HEK293 (cell line): ENCODE results near the gene TTC34.

Source experiments
- GLI4 ChIP-seq: fragments of 450-650 bp; formaldehyde crosslinking; IDR thresholded peaks from 2 replicates; pipeline ENCODE4 v1.5.1; 2016; ENCODE audit warnings: missing biosample characterization, missing genetic modification characterization
- HOXA7 ChIP-seq: sonication (generic); formaldehyde crosslinking; IDR thresholded peaks from 2 replicates; pipeline ENCODE4 v1.8.1; 2022; ENCODE audit warnings: missing genetic modification reagents, borderline replicate concordance
- KLF9 ChIP-seq: fragments of 450-650 bp; formaldehyde crosslinking; IDR thresholded peaks from 2 replicates; pipeline ENCODE4 v1.5.1; 2016; ENCODE audit warnings: missing biosample characterization, missing genetic modification characterization, low read depth
- ZBTB1 ChIP-seq: fragments of 450-650 bp; formaldehyde crosslinking; IDR thresholded peaks from 2 replicates; pipeline ENCODE4 v1.5.1; 2016; ENCODE audit warnings: missing biosample characterization, missing genetic modification characterization
- ZBTB20 ChIP-seq: fragments of 450-650 bp; formaldehyde crosslinking; IDR thresholded peaks from 2 replicates; pipeline ENCODE4 v1.5.1; 2016; ENCODE audit warnings: missing biosample characterization, missing genetic modification characterization
- ZNF114 ChIP-seq: fragments of 450-650 bp; formaldehyde crosslinking; IDR thresholded peaks from 2 replicates; pipeline ENCODE4 v1.5.0; 2017; ENCODE audit warnings: missing biosample characterization, missing genetic modification characterization
- ZNF274 ChIP-seq, 2 experiments: fragments of 200-500 bp in 1 of 2; fragments of 450-650 bp in 1 of 2; sonication (Bioruptor generic) in 1 of 2; formaldehyde crosslinking in 1 of 2; IDR thresholded peaks; 2 replicates each; pipeline versions ENCODE4 v1.5.1 to v1.6.1; 2014 to 2016; ENCODE audit warnings: borderline replicate concordance in 1 of 2, inconsistent platforms in 1 of 2, low read length in 1 of 2, missing biosample characterization in 1 of 2, missing genetic modification characterization in 1 of 2
- ZNF473 ChIP-seq: fragments of 450-650 bp; formaldehyde crosslinking; IDR thresholded peaks from 2 replicates; pipeline ENCODE4 v1.5.1; 2017; ENCODE audit warnings: missing biosample characterization, missing genetic modification characterization
- ZNF558 ChIP-seq: fragments of 450-650 bp; formaldehyde crosslinking; IDR thresholded peaks from 2 replicates; pipeline ENCODE4 v1.5.1; 2016; ENCODE audit warnings: missing biosample characterization, missing genetic modification characterization
- ZNF561 ChIP-seq: fragments of 450-650 bp; IDR thresholded peaks from 2 replicates; pipeline ENCODE4 v1.5.1; 2018; ENCODE audit warnings: missing biosample characterization, missing genetic modification characterization, borderline replicate concordance
- ZNF791 ChIP-seq: fragments of 450-650 bp; formaldehyde crosslinking; IDR thresholded peaks from 2 replicates; pipeline ENCODE4 v1.5.1; 2016; ENCODE audit warnings: missing biosample characterization, missing genetic modification characterization
- TF ChIP-seq, protein P1 (sequence below): fragments of 450-650 bp; formaldehyde crosslinking; IDR thresholded peaks from 2 replicates; pipeline ENCODE4 v1.5.1; 2016; ENCODE audit warnings: missing biosample characterization, missing genetic modification characterization
- TF ChIP-seq, protein P2 (sequence below): fragments of 450-650 bp; formaldehyde crosslinking; IDR thresholded peaks from 2 replicates; pipeline ENCODE4 v1.5.1; 2016; ENCODE audit warnings: missing biosample characterization, missing genetic modification characterization

- no peak for TF ChIP-seq ZBTB1 (tag by site-specific recombination)
- TF ChIP-seq, protein P1, sequence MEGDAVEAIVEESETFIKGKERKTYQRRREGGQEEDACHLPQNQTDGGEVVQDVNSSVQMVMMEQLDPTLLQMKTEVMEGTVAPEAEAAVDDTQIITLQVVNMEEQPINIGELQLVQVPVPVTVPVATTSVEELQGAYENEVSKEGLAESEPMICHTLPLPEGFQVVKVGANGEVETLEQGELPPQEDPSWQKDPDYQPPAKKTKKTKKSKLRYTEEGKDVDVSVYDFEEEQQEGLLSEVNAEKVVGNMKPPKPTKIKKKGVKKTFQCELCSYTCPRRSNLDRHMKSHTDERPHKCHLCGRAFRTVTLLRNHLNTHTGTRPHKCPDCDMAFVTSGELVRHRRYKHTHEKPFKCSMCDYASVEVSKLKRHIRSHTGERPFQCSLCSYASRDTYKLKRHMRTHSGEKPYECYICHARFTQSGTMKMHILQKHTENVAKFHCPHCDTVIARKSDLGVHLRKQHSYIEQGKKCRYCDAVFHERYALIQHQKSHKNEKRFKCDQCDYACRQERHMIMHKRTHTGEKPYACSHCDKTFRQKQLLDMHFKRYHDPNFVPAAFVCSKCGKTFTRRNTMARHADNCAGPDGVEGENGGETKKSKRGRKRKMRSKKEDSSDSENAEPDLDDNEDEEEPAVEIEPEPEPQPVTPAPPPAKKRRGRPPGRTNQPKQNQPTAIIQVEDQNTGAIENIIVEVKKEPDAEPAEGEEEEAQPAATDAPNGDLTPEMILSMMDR (tag by site-specific recombination) = no peak
- TF ChIP-seq ZNF558 (tag by site-specific recombination) = no peak
- TF ChIP-seq, protein P2, sequence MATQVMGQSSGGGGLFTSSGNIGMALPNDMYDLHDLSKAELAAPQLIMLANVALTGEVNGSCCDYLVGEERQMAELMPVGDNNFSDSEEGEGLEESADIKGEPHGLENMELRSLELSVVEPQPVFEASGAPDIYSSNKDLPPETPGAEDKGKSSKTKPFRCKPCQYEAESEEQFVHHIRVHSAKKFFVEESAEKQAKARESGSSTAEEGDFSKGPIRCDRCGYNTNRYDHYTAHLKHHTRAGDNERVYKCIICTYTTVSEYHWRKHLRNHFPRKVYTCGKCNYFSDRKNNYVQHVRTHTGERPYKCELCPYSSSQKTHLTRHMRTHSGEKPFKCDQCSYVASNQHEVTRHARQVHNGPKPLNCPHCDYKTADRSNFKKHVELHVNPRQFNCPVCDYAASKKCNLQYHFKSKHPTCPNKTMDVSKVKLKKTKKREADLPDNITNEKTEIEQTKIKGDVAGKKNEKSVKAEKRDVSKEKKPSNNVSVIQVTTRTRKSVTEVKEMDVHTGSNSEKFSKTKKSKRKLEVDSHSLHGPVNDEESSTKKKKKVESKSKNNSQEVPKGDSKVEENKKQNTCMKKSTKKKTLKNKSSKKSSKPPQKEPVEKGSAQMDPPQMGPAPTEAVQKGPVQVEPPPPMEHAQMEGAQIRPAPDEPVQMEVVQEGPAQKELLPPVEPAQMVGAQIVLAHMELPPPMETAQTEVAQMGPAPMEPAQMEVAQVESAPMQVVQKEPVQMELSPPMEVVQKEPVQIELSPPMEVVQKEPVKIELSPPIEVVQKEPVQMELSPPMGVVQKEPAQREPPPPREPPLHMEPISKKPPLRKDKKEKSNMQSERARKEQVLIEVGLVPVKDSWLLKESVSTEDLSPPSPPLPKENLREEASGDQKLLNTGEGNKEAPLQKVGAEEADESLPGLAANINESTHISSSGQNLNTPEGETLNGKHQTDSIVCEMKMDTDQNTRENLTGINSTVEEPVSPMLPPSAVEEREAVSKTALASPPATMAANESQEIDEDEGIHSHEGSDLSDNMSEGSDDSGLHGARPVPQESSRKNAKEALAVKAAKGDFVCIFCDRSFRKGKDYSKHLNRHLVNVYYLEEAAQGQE = no peak
- no peak for TF ChIP-seq ZBTB20
- no peak for TF ChIP-seq ZNF561
- no peak for TF ChIP-seq ZNF114 (tag by site-specific recombination)
- TF ChIP-seq KLF9 (tag by site-specific recombination) = no peak
- TF ChIP-seq ZNF473 (tag by site-specific recombination) = no peak
- no peak for TF ChIP-seq GLI4 (tag by site-specific recombination)
- no peak for TF ChIP-seq ZNF791 (tag by site-specific recombination)
- no peak for TF ChIP-seq HOXA7 (CRISPR knock-in tag)
- no peak for TF ChIP-seq ZNF274 (IDR thresholded peaks at IDR 0.05; ENCODE audit: low read length)
- no peak for TF ChIP-seq ZNF274 (tag by site-specific recombination; IDR thresholded peaks at IDR 0.05; ENCODE audit: borderline replicate concordance)
Measured at GRCh38 chr1:2643414-2644077, 157.9 kb downstream of the TTC34 start.
